NCI-H1417 (cell line): Measurements from ENCODE around the gene PSMD5.
"Not testable (repeated sequence)": the region's sequence is repeated elsewhere in the genome, so short reads cannot be mapped to it uniquely, and the experiment has no call there.

Source experiments
- DNase-seq, 3 experiments: peaks; one replicate each; lab custom pipeline; 2025; lab: John Stamatoyannopoulos, UW

Gene PSMD5

DNA sequence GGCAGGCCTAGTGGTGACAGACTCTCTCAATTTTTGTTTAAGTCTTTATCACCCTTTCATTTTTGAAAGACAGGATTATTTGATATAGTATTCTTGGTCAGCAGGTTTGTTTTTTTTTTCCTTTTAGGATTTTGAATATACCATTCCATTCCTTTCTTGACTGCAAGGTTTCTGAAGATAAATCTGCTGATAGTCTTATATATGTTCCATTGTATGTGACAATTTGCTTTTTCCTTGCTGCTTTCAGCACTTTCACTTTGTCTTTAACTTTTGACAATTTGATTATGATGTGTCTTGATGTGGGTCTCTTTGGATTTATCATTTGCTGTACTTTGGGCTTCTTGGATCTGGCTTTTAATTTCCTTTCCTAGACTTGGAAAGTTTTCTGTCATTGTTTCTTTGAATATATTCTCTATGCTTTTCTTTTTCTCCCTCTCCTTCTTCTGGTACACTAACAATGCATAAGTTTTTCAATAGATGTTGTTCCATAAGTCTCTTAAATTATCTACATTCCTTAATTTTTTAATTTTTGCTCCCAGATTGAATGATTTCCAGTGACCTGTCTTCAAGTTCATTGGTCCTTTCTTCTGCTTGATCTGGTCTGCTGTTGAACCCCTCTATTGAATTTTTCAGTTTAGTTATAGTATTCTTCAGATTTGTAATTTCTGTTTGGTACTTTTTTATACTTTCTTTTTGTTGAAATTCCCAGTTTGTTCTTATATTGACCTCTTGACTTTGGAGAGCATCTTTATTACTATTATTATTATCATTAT lies 34.9 kb downstream of the PSMD5 start:
- no peak for DNase-seq

DNA sequence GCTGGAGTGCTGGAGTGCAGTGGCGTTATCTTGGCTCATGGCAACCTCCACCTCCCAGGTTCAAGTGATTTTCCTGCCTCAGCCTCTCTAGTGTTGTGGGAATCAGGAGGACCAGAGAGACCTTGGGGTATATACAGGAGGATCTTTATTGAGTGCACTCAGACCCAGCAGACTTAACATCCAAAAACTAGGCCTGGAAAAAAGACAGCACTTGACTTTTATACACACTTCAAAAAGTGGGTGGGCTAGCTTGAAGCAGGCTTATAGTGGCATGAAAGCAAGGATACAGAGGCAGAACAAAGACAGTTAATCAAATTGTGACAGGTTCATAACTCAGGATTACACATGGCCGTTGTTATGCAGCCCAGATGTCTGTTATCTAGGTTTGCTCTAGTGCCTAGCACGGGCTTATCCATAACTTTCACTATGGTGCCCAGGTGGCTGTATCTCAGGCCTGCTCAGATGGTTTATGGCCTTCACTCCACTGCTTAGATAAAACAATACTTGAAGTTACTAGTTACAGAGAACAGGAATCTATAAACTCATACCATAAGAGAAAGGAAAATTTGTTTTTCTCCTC lies 37.8 kb downstream of the PSMD5 start:
- not testable (repeated sequence) for DNase-seq

DNA sequence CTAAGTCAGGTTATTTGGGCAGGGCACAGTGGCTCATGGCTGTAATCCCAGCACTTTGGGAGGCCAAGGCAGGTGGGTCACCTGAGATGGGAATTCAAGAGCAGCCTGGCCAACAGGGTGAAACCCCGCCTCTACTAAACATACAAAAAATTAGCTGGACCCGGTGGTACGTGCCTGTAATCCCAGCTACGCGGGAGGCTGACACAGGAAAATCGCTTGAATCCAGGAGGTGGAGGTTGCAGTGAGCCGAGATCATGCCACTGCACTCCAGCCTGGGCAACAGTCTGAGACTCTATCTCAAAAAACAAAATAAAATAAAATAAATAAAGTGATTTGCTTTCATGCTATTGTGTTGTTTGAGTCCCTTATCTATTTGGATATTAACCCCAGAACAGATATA lies 41.3 kb downstream of the PSMD5 start:
- no peak for DNase-seq

DNA sequence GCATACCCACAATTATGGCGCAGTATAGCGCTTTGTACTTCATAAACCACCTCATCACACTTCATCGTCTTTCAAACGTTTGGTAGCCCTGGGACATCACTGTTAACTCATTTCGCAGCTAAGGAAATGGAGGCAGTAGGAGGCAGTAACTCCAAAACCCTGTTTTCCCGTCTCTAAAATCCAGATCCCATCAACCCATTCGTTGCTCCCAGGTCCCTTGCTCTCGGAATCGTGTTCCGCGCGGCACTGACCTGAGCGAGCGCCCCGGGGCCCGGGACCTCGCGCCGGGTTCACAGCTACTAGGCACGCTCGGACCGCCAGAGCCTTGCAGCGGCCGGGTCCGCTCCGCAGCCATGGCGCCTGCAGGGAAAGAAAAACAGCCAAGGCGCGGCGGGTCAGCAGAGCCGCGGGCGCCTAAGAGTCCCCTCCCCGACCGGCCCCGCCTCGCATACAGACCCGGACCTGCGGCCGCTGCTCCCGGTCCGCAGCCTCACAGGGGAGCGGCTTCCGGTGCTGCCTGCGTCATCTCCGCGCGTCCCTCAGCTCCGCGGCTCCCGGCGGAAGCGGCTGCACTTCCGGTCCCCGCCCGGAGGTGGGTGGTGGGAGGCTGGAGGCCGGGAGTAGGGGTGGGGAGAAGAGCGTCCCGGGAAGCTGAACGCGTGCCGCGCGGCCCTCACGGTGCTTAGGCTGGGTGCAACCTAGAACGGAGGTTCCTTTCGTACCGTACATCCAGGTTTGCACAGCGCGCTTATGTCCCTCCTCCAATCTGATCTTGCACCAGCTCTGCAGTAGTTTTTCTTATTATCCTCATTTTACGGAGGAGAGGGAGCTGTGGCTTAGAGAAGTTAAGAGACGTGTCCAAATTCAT lies 49.6 kb downstream of the PSMD5 start, which contains the start of gene FBXW2:
TSS of gene FBXW2 (minus strand) at position 519 of the 868 bp plus-strand sequence. CDS start 5,158 bp downstream, outside the sequence.
- peak; percentile 76 to 96 (median 95) for DNase-seq

DNA sequence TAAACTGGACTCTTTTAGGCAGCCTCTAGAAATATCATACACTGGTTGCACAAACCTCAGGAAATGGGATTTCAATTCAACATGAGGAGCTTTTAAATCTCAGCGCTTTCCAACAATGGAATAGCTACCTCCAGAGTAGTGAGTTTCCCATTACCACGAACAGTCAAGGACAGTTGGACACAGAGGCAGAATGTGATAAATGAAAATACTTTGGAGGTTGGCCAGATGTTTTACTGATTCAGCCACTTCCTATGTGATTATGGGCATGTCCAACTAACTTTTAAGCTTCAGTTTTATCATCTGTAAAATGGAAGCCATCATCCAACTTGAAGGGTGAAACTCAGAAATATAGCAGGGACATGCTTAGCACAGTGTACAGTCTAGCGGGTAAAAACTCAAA lies 51.6 kb downstream of the PSMD5 start:
- no peak for DNase-seq

DNA sequence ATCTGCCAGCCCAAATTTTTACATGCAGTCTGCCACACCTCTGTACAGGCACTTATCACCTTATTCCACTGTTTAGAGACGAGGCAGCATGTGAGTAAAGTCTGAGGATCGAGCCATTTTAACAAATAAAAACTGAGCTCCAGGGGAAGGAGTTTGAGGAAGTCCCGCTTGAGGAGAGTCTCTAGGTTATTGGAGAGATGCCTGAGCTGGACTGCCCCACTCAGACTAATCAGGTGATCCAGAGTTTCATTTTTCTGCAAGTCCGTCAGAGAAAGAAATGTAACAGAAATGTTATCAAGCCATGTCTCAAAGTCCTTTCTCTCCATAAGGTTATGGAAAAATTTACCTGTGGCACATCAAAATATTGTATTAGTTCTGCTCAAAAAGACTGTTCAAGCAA lies 54.8 kb downstream of the PSMD5 start:
- DNase-seq = no peak

DNA sequence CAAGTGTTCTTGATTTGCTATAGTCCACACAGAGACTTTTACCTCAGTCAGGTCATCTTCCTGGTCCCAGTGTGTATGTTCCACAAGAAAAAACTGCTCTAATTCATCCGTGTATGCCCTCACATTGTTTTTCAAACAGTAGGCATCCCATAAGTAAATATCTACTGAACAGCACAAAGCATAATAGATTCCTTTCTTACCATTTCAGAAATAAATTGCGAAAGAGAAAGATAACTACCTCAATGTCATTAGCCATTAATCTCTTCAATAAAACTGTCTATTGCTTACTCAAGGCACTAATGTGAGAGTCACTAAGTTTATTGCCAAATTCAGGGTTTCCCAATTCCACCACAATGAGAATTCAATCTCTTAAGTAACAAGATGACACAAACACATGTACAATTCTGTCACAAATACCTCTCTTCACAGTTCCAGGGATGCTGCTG lies 59.1 kb downstream of the PSMD5 start:
- peak in 1 of 3 experiments; percentile 35 for DNase-seq

DNA sequence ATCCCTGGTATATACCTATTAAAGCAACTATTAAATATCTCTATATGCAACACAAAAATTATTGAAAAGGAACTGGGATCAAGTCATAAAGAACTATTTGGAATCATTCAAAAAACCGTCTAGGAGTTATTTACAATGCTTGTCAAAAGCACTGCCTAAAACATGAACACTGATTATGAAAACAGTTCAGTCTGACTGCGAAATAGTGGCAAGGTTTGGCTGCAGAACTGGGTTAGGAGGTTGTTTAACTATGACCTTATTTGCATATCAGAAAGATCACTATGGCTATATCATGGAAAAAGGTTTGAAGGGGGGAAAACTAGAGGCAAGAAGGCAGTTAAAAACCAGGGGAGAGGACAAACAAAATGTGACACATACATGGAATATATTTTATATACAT lies 61.5 kb downstream of the PSMD5 start:
- DNase-seq = no peak

DNA sequence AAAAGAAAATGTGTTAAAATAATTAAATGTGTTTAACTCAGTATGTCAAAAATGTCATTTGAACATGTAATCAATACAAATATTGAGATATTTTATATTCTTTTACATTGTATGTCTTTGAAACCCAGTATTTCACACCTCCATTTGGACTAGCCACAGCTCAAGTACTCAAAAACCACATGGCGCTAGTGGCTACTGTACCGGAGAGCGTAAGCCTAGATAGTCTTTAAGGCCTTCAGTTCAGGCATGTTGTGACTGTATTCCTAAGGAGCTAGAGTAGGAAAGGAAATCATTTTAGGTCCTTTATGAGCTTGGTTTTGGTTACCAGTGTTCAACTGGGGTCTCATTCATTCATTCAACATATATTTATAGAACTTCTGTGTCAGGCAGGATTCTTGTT lies 62.4 kb downstream of the PSMD5 start:
- DNase-seq = no peak

DNA sequence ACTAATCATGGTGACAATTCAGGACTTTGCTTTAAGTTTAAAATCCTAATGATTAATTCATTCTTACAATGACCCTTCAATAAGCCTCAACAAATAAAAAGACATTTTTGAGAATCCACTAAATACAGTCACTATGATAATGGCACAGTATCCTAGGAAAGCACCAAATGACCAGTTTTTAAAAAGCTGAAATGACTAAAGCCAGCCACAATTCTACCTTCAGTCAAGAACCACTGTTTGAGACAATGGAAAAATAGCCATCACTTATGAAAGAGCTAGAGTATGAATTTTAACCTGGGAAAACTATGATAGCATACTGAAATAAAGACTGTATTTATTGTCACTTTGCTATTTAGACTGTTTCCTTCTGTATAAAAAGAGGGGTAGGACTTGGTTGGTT lies 63.5 kb downstream of the PSMD5 start:
- no peak for DNase-seq

DNA sequence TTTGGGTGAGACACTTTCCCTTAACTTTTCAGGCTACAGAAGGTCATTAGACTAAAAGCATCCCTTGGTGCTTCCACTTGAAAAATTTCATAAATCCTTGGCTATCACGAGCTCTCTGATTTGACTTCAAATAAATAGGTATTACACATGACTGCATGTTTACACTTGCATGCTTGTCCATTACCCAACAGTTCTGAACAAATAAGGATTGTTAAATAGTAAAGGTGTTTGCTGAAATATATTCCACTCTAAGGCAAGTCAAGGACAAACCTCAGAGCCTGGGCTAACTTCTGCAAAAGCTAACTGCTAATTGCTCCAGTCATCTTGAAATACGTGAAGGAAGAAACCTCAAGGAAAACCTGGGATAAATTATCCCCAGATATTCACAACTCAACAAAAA lies 64.0 kb downstream of the PSMD5 start:
- DNase-seq = no peak

DNA sequence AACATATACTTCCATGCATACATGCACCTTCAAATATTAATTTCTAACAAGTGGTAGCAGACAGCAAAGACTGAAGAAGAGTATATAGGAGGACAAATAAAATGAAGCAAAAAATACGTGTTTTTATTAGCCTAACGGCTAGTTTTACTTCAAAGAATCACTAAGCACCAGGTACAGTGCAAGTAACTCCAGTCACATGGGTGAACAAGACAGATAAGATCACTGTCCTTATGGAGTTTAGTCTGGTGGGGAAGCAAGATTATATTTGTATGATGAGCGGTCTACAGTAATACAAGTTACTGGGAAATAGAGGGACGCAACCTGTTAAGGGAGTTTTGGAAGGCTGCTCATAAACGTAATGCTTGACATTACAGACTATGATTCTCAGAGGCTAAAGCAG lies 65.5 kb downstream of the PSMD5 start:
- DNase-seq = no peak

DNA sequence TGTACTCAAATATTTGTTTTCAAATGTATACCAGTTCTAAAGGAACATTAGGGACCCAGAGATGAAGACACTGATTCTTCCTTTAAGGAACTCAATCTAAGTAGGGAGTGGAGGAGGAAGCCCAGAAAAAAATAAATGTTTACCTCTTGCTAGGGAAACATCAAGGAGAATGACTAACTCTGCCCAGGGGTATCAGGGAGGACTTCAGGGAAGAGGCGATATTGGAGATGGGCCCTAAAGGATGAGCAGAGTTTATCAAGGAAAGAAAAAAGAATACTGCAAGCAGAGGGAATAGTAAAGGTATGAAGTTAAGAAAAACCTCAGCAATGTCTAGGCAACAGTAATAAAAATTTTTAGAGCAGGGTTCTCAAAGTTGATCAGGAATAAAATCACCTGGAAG lies 65.9 kb downstream of the PSMD5 start:
- no peak for DNase-seq

DNA sequence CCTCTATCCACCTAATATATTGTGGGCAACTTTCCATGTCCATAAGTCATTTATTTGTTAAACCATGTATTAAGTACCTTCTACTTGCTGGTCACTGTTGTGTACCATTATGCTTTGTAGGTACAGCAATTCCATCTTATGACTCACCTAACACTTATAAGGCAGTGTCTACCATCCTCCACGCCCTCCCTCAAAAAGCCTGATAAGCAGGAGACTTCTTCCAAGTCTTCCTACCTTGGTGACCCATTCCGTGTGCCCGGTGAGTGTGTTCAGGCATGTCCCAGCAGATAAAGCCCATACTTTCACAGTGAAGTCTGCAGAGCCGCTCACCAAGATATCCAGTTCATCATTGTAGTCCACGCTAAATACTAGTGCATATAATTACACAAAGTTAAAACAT lies 66.9 kb downstream of the PSMD5 start:
- DNase-seq = no peak

DNA sequence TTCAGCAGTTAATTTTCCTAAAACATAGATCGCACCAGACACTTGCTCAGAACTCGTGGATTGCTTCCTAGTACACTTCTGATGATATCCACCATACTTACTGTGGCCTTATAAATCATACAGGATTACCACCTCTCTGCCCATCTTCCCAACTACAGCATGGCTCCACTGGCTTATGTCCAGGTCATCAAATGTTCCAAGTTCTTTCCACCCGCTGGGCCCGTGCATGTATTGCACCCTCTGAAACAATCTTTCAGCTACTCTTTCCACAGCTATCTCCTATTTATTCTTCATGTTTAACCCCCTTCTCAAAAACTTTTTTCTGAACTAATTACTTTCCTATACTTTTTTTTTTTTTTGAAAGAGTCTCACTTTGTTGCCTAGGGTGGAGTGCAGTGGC lies 68.0 kb downstream of the PSMD5 start:
- DNase-seq = no peak

DNA sequence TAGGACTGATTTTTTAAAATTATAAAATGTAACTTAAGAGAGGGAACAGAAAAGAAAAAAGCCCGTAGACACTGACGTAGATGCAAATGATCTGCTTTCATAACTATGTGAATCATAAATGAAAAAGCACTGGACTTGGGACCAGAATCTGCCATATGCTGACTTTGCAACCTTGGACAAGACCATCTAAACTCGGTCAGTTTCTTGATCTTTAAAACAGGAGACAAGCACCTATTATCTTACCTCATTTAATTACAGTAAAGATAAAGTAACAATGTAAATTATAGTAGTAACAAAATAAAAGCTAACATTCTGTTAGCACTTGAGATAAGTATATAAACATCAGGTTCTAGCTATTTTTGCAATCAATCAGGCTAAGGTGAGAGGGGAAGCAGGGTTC lies 69.5 kb downstream of the PSMD5 start:
- DNase-seq = no peak

DNA sequence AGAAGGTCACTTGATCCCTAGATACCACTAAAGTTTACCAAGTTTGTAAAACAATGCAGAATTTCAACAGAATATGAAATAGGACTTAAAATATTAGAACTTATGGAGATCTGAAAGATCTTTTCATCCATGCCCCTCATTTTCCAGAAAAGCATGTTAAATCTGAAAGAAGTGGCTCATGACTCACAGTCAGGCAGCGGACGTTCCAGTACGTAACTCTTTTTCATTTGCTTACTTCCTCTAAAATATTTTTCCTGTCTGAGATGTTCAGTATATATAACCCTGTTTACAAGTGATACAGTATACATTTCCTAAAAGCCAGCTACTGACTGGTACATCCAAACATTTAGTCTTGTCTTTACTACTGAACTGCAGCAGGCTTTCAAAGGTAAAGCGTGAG lies 71.8 kb downstream of the PSMD5 start:
- DNase-seq = no peak

DNA sequence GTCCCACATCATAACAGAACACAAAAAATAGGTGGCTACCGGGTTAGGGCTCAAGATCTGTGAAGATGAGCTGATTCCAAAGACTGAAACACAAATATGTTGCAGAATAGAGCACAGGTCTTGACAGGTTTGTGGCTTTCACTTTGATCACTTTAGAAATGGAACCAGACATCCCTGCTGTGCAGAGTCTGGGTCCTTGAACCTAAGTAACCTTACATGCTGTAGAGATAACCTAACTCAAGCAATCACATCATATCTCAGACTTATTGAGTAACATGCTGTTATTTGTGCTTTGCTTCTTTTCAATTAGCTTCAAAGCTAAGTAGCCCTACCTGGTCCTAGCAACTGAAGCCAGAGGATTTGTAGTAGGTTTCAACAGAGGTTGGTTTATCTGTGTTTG lies 73.8 kb downstream of the PSMD5 start:
- DNase-seq = no peak

DNA sequence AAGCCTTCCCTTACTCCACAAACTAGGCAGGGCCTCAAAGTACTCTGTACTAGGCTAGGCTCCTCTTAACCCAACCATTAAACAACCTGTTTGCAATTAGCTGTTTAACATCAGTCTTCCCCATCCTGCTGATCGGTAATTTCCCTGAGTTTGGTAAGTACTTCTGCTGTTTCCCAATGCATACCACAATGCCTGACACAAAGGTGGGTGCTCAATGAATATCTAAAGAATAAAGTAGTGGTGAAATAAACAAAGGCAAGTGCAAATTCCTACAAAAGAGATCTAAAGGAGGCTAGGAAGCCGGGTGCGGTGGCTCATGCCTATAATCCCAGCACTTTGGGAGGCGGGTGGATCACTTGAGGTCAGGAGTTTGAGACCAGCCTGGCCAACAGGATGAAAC lies 74.5 kb downstream of the PSMD5 start:
- no peak for DNase-seq

DNA sequence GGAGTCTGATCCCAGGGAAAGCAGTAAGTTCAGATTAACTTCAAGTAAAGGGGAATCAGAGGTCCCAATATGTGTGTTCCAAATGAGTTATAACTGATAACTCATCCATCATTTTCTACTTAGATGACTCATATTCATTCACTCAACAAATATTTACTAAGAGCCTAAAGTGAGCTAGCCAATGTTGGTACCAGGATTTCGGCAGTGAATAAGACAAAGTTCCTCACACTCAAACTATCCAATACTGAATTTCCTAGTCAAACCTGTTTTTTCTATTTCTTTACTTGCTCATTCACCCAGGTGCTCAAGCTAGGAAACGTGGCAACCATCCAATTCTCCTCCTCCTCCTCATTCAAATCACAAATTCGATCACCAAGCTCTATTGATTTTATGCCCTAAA lies 75.3 kb downstream of the PSMD5 start:
- DNase-seq = no peak
